Erythroblast (primary cell): ENCODE results near the gene FZR1.

ENCODE experiments used
- GATA1 ChIP-seq: IDR thresholded peaks from 2 replicates; pipeline ENCODE4 v1.6.1; 2011; ENCODE audit warnings: low read depth, mild to moderate bottlenecking, control low read depth, low read length, moderate library complexity
- POLR2A ChIP-seq: IDR thresholded peaks from 2 replicates; pipeline ENCODE4 v1.6.1; 2011; ENCODE audit warnings: mild to moderate bottlenecking, low read length

- TF ChIP-seq POLR2A (no peak), GATA1 (no peak)
Observed at GRCh38 chr19:3536429-3537100, 30.5 kb downstream of the FZR1 start.
